Transverse colon (tissue), 4 donors: ENCODE data around the gene SF3B6. TPM values are rescaled to one million over a fixed set of nuclear protein-coding genes. Genes with fewer than 3 reads are reported as not detected.
"Not testable (repeated sequence)": the region's sequence is repeated elsewhere in the genome, so short reads cannot be mapped to it uniquely, and the experiment has no call there.

Experiments
- DNase-seq: peaks from one replicate; pipeline ENCODE4 v3.0.0-alpha.2; 2019
- H3K27ac ChIP-seq, 4 donors: fragments of 200-600 bp; sonication (generic); 2 replicates each; pipeline ENCODE4 v1.5.1; 2016 to 2018; ENCODE audit warnings: inconsistent platforms in 4 of 4
- H3K27me3 ChIP-seq: fragments of 200-600 bp; sonication (generic); 2 replicates; pipeline ENCODE4 v1.5.1; 2017; ENCODE audit warnings: inconsistent platforms
- H3K36me3 ChIP-seq, 4 donors: fragments of 200-600 bp; sonication (generic); 2 replicates each; pipeline ENCODE4 v1.5.1; 2017 to 2019; ENCODE audit warnings: inconsistent platforms in 4 of 4
- H3K4me1 ChIP-seq, 4 donors: fragments of 200-600 bp; sonication (generic); 2 replicates each; pipeline ENCODE4 v1.5.1; 2017 to 2020; ENCODE audit warnings: inconsistent platforms in 4 of 4
- H3K4me3 ChIP-seq, 4 donors: fragments of 200-600 bp; sonication (generic); 1 replicate in 1 of 4; 2 replicates in 3 of 4; pipeline versions ENCODE4 v1.5.1 to v1.6.1; 2017 to 2019; ENCODE audit warnings: inconsistent platforms in 4 of 4
- H3K9me3 ChIP-seq, 2 donors: fragments of 200-600 bp; sonication (generic); 2 replicates each; pipeline ENCODE4 v1.5.1; 2017 to 2019; ENCODE audit warnings: inconsistent platforms in 2 of 2
- EP300 ChIP-seq: sonication (generic); formaldehyde crosslinking; IDR thresholded peaks from one replicate; pipeline ENCODE4 v1.6.1; 2017; ENCODE audit warnings: antibody characterized with exemption, low read depth
- POLR2A ChIP-seq: fragments of 450-650 bp; IDR thresholded peaks from one replicate; pipeline ENCODE4 v1.6.1; 2016; ENCODE audit warnings: antibody characterized with exemption, mild to moderate bottlenecking, moderate library complexity
- POLR2AphosphoS5 ChIP-seq, 3 donors: sonication (generic); formaldehyde crosslinking; IDR thresholded peaks; one replicate each; pipeline ENCODE4 v1.6.1; 2016; ENCODE audit warnings: antibody characterized with exemption in 3 of 3
- WGBS, 2 donors: methylation state at CpG; one replicate each; pipeline ENCODE4 v1.1.5; 2018; ENCODE audit warnings: low coverage in 1 of 2; 5-methylcytosine and 5-hydroxymethylcytosine counted together
- in situ Hi-C, 4 donors: fragments of 200-750 bp; cut with MboI; loops; one replicate each; pipeline versions ENCODE4 v1.15.0 to v1.15.1; 2017; ENCODE audit warnings: low sequenced_read_pairs in 3 of 4, low pct_ligation_motif_present in 1 of 4, low pct_unique_long_range_greater_than_20kb in 1 of 4
- intact Hi-C: fragments of 100-400 bp; cut with DNase I; formaldehyde crosslinking; loops from one replicate; pipeline ENCODE4 v1.15.1; 2023; ENCODE audit warnings: low total_unique reads
- total RNA-seq, 4 donors: library from RNA; depleted of rRNA; stranded (reverse); fragments of >200 nt; gene quantifications; one replicate each; pipeline ENCODE4 v1.1.0, GENCODE V29; 2016
- TF ChIP-seq, protein P1 (sequence below), 5 experiments: fragments of 200-600 bp in 3 of 5; fragments of 450-650 bp in 2 of 5; sonication (generic) in 3 of 5; IDR thresholded peaks; 1 replicate in 2 of 5; 2 replicates in 3 of 5; pipeline ENCODE4 v1.5.1; 2016 to 2017; ENCODE audit warnings: antibody characterized with exemption in 5 of 5, inconsistent platforms in 3 of 5, mild to moderate bottlenecking in 2 of 5, moderate library complexity in 1 of 5

Gene SF3B6
- total RNA-seq, 4 donors from 2014 or later = 17.3 to 104 (median 93.2) TPM

DNA sequence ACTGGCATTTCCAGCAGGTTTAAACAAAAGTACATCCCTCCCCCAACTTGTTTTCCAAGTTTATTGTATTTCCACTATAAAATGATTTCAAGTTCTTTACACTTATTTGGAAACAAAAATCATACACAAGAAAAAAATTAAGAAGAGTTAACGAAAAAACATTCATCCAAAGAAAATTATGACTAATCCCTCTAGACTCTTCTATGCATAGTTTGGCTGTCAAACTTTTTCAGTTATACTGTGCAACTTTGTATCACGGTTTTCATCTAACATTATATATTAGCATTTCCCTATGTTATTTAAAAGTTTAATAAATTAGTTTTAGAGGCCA, 29.6 kb downstream of the SF3B6 start:
- Histone ChIP-seq H3K4me3 (peak overlapping the region; percentile 58 to 77 (median 68)), H3K27ac (peak overlapping the region in 2 of 4 donors; percentile 63 to 82), H3K27me3 (peaks cover 13% of the 10 kb centered on the region), H3K9me3 (no peaks in the 10 kb centered on the region), H3K36me3 (no peaks in the 10 kb centered on the region), H3K4me1 (peaks cover 9 to 31% (median 23%) of the 10 kb centered on the region in 4 donors)
- WGBS, 2 donors = 0% methylated on average over 2 of the region's 2 CpGs
- in situ Hi-C loops (no loop called here), intact Hi-C loops (no loop called here)
- TF ChIP-seq EP300 (no peak), POLR2A (no peak), POLR2AphosphoS5 (IDR thresholded peaks at IDR 0.05) (no peak)
- TF ChIP-seq, protein P1, sequence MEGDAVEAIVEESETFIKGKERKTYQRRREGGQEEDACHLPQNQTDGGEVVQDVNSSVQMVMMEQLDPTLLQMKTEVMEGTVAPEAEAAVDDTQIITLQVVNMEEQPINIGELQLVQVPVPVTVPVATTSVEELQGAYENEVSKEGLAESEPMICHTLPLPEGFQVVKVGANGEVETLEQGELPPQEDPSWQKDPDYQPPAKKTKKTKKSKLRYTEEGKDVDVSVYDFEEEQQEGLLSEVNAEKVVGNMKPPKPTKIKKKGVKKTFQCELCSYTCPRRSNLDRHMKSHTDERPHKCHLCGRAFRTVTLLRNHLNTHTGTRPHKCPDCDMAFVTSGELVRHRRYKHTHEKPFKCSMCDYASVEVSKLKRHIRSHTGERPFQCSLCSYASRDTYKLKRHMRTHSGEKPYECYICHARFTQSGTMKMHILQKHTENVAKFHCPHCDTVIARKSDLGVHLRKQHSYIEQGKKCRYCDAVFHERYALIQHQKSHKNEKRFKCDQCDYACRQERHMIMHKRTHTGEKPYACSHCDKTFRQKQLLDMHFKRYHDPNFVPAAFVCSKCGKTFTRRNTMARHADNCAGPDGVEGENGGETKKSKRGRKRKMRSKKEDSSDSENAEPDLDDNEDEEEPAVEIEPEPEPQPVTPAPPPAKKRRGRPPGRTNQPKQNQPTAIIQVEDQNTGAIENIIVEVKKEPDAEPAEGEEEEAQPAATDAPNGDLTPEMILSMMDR (IDR thresholded peaks at IDR 0.05) = no peak
- no peak for DNase-seq

DNA sequence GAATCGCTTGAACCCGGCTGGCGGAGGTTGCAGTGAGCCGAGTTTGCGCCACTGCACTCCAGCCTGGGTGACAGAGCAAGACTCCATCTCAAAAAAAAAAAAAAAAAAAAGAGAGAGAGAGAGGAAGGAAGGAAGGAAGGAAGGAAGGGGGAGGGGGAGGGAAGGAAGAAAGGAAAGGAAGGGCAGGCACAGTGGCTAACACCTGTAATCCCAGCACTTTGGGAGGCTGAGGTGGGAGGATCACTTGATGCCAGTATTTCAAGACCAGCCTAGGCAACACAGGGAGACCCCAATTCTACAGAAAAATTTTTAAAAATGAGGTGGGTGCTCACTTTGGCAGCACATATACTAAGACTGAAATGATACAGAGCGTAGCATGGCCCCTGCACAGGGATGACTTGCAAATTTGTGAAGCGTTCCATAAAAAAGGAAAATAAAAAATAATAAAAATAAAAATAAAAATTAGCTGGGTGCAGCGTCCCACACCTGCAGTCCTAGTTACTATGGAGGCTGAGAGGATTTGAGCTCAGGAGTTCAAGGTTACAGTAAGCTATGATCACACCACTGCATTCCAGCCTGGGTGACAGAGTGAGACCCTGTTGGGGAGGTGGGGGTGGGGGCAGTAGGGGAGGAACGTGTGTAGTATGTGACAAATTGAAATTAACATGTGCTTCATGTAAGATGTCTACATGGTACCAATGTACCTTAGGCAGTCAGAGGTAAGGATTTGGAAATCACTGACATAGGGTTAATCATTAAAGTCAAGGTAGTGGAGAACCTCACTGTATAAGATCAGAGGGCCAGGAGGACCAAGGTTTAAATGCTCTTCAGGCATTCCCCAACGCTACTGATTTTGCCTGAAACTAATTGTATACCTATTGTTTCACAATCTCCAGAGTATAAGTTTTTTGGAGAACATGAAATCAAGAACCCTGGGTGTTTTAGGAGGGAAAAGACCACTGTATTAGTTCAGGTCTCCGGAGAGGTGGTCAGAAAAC, 30.3 kb downstream of the SF3B6 start:
- TF ChIP-seq EP300 (no peak), POLR2A (no peak), POLR2AphosphoS5 (IDR thresholded peaks at IDR 0.05) (no peak)

DNA sequence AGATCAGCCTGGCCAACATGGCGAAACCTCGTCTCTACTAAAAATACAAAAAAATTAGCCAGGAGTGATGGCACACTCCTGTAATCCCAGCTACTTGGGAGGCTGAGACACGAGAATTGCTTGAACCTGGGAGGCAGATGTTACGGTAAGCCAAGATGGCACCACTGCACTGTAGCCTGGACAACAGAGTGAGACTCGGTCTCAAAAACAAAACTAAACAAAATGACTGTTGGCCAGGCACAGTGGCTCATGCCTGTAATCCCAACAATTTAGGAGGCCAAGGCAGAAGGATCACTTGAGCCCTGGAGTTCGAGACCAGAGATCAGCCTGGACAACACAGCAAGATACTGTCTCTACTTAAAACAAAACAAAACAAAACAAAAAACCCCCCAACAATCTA, 33.0 kb downstream of the SF3B6 start:
- intact Hi-C loops, DNase-seq: not testable (repeated sequence)
- 84 to 97% methylated on average over 3 to 6 of the region's 6 CpGs for WGBS, 2 donors

More for the DNA sequence above, 30.3 kb downstream of the SF3B6 start:
- H3K36me3 ChIP-seq = no peaks in the 10 kb centered on the region
- WGBS, 2 donors = 69 to 84% methylated on average over 4 to 11 of the region's 11 CpGs
- no peak overlapping the region for H3K27ac ChIP-seq
- H3K4me3 ChIP-seq = peak overlapping the region in 1 of 4 donors; percentile 65
- in situ Hi-C loops = no loop called here
- H3K4me1 ChIP-seq = peaks cover 9 to 31% (median 23%) of the 10 kb centered on the region in 4 donors
- H3K9me3 ChIP-seq = no peaks in the 10 kb centered on the region
- no peak for DNase-seq
- intact Hi-C loops = no loop called here
- peaks cover 13% of the 10 kb centered on the region for H3K27me3 ChIP-seq

DNA sequence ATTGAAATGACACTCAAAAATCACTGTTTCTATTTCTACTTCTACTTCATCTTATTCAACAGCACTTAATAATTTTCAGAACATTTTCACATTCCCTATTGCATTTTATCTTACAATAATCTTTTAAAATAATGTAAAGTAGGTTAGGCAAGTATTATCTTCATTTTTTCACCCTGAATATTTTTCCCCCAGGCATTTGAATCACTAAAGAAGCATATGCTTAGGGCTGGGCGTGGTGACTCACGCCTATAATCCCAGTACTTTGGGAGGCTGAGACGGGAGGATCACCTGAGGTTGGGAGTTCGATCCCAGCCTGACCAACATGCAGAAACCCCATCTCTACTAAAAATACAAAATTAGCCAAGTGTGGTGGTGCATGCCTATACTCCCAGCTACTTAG, 35.6 kb downstream of the SF3B6 start:
- TF ChIP-seq, protein P1 (IDR thresholded peaks at IDR 0.05) = no peak
- TF ChIP-seq POLR2AphosphoS5 (IDR thresholded peaks at IDR 0.05) (no peak), POLR2A (no peak), EP300 (no peak)
- no peaks in the 10 kb centered on the region for H3K4me1 ChIP-seq
- WGBS, 2 donors = 93 to 100% methylated on average over 4 of the region's 4 CpGs
- H3K4me3 ChIP-seq = no peak overlapping the region
- no peak for DNase-seq
- peaks cover 0 to 7% (median 0%) of the 10 kb centered on the region in 4 donors for H3K36me3 ChIP-seq
- no peak overlapping the region for H3K27ac ChIP-seq
- intact Hi-C loops = no loop called here
- in situ Hi-C loops = no loop called here
- H3K9me3 ChIP-seq = no peaks in the 10 kb centered on the region
- no peaks in the 10 kb centered on the region for H3K27me3 ChIP-seq

More for the DNA sequence above, 33.0 kb downstream of the SF3B6 start:
- peaks cover 4 to 16% (median 11%) of the 10 kb centered on the region in 4 donors for H3K4me1 ChIP-seq
- H3K9me3 ChIP-seq, H3K36me3 ChIP-seq, H3K27ac ChIP-seq, H3K27me3 ChIP-seq, in situ Hi-C loops, H3K4me3 ChIP-seq: not testable (repeated sequence)

DNA sequence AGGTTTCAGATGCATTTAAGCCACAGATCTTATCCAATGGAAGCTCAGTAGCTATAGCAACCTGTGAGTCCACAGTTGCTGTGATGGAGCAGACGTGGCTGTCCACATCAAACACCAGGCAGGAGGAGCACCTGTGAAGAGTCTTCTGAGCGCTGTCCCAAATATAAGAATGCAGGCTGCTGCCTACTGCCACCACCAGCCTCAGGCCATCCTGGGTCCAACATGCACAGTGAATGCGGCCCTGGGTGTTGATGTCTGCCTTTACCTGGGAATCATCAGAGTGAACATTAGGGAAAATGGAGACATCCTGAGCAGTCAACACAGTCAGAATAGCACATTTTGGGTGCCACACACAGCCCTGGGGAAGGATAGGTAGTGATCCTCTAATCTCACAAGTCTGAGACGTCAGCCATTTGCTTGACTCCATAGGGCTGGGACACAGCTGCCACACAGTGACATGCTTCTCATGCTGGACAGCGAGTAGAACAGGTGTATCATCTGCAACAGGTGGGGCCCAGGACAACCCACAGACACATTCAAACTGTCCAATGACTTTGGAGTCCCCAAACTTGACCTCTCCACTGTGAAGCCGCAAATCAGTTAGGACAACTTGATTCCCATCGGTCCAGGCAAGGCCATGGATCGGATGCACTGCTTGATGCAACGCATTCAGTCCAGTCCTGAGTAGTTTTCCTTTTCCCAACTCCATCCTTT, 37.2 kb downstream of the SF3B6 start:
- no peaks in the 10 kb centered on the region for H3K4me1 ChIP-seq
- intact Hi-C loops (no loop called here), in situ Hi-C loops (no loop called here)
- no peak overlapping the region for H3K4me3 ChIP-seq
- H3K27ac ChIP-seq = no peak overlapping the region
- no peak for TF ChIP-seq EP300
- TF ChIP-seq, protein P1 (IDR thresholded peaks at IDR 0.05) = no peak
- TF ChIP-seq POLR2A = no peak
- no peak for TF ChIP-seq POLR2AphosphoS5 (IDR thresholded peaks at IDR 0.05)
- 96% methylated on average over 9 of the region's 9 CpGs; no CpG with 5 or more reads in 1 of the 2 donors for WGBS, 2 donors
- no peaks in the 10 kb centered on the region for H3K27me3 ChIP-seq
- DNase-seq = no peak
- H3K36me3 ChIP-seq = peaks cover 0 to 7% (median 0%) of the 10 kb centered on the region in 4 donors
- H3K9me3 ChIP-seq = no peaks in the 10 kb centered on the region
